CD4-positive, alpha-beta T cell treated with Interleukin-6 for 4 hours (primary cell): ENCODE results near the gene TOPORS.
"Not testable (repeated sequence)": the region's sequence is repeated elsewhere in the genome, so short reads cannot be mapped to it uniquely, and the experiment has no call there.

ENCODE experiments used
- DNase-seq: peaks from one replicate; pipeline ENCODE4 v3.0.0-alpha.2; 2020; ENCODE audit warnings: mixed read lengths

Gene TOPORS

DNA sequence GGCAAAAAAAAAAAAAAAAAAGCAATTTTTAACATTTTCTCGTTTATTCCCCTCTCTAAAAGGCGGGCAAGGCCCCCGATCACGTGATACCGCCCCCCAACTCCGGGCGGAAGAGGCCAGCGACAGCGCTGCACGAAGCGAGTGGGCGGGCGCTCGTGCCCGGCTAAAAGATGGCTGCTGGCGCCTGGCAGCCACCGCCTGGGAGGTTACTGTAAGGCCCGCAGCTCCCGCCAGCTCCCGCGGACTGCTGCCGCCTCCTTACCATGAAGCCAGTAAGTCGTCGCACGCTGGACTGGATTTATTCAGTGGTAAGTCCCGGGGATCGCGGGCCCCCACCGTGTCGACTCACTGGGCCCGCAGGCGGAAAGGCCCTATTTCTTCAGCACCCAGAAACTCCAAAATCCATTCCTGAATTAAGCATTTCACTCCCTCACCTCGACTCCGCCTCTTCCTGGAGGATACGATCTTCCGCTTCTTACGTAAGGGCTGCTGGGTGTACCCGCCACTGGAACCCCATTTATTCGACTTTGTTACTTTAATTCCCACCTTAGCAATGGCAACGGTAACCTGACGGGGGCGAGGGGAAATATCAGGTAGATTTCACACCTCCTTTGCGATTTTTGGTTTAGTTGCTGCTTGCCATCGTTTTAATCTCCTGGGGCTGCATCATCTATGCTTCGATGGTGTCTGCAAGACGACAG is at the start of gene TOPORS, which contains the start of gene SMIM27:
Gene TOPORS, minus strand, starts transcription at position 415 of the 701 bp plus-strand sequence. Its CDS starts 150 bp downstream, at position 265.
Gene SMIM27, plus strand, starts transcription at position 156 of the 701 bp plus-strand sequence. Its CDS starts 108 bp downstream, at position 264.
- peak; percentile 92 for DNase-seq

DNA sequence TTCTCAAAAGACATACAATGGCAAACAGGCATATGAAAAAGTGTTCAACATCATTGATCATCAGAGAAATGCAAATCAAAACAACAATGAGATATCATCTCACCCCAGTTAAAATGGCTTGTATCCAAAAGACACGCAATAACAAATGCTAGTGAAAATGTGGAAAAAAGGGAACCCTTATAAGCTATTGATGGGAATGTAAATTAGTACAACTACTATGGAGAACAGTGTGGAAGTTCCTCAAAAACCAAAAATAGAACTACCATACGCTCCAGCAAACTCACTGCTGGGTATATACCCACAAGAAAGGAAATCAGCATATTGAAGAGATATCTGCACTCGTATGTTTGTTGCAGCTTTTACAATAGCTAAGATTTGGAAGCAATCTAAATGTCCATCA is 46.6 kb upstream of the TOPORS start:
- DNase-seq = not testable (repeated sequence)

DNA sequence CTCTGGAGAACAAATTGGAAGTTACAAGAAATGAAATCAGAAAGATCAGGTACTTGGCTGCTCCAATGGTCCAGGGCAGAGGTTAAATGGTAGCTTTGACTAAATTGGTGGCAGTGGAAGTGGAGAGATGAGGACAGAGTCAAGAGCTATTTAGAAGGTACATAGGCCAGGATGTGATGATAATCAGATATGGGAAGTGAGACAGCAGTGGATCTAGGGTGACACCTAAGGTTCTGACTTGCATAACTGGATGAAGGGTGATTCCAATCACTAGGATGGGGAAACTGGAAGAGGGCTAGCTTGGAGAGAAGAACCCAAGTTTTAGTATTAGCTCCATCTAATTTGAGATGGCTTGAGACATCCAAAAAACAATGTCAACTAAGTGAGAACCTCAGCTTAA is 44.5 kb upstream of the TOPORS start:
- DNase-seq = no peak

DNA sequence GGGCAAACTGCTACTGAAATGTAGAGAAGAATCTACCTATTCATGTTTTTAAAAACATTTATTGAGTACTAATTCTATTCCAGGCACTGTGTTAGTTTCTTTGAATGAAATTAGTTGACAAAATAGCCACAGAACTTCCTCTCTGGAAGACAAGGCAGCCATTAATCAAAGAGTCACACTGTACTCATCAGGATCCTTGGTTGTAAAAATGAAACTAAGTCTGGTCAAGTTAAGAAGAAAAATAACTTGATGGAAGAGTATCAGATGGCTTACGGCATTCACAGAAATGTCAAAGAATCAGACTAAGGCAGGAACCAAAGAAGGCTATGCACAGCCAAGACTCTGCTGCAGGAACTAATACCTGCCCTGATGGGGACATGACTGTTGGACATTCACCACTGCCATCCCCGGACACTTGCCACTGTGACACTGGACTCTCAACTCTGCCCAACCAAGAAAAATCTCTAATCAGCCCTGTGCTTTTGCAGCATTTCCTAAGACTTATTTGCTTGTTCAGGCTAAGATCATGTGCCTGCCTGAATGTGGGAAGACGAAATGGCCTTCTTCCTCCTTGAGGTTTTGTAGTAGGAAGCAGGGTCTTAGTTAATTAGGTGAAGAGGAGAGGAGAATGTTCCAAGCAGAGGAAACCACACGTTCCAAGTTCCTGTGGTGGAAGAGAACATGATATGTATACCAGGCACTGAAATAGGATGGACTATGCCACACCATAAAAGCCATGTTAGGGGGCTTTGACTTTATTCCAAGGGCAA is 43.9 kb upstream of the TOPORS start:
- no peak for DNase-seq

DNA sequence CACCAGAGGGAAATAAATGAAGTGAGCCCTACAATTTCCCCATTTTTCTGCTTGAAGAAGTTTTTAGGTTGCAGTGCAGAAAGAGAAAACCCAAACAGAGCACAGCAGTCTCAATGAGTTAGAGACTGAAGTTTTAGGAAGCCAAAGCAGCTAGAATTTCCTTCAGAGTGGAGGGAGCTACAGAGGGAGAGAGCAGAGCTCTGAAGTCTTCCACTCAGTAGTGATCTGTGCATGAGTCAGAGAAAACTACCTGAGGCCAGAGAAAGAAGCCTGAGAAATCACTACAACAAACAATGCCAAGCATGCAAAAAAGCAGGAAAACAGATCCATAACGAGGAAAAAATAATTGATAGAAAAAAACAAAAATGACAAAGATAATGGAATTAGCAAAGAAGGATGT is 38.5 kb upstream of the TOPORS start:
- DNase-seq = no peak

DNA sequence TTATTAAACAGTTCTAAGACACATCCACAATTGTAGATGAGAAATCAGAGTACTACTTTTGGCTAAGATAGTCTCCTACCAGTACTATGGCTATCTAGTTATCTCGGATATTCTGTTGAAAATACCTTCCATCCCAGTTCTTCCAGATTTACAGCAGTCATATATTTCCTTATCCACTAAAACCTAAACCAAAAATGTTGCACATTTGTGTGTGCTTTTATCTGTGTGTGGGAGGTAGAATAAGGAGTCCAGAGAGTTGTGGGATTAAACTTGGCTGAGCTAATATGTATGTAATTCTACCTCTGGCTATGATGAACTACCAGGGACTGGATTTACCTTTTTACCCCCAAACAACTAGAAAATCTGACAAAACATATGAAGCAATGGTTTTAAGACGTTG is 38.1 kb upstream of the TOPORS start:
- DNase-seq = no peak

DNA sequence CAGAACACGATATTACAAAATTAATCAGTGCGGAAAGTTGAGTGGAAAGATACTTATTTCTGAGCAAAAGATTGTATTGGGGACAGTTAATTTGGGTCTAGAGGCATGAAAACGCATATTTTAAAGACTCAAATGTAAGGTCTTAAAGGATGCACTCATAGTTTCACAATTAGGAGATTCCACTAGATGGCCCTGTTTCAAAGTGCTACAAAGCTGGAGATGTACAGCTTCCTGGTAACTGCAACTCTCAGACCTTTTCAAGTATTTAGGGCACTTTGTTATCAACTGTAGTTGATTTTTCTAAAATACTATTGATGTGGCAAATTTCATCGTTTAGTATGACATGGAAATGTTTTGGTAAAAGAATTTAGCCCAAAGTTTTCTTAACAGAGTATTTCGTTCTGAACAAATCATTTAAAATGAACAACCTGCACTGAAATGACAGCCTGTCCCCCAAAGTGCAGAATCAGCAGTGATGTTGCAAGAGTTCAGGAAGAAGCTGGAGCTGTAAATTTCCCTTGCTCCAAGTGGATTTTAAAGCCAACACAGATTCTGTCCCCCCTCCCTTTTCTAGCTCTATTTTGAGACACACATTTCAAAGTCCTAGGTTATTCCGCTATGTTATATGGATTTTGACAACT is 36.8 kb upstream of the TOPORS start:
- DNase-seq = no peak

DNA sequence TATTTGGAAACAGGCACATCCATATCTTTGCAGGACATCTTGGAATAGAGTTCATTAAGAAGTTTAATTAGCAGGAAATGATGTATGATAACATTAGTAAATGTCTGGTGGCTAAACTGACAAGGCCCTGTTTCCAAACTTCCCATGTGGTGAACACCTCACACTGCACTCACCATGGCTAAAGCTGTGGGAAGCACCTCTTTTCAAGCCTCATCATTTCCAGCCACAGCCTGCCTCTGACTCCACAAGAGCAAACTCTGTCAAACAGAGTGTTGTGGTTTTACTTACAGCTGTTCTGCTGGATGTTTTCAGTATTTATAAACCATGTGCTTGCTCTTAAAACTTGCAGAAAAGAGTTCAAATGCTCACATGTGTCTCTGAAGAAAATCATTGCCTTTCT is 35.5 kb upstream of the TOPORS start:
- no peak for DNase-seq

DNA sequence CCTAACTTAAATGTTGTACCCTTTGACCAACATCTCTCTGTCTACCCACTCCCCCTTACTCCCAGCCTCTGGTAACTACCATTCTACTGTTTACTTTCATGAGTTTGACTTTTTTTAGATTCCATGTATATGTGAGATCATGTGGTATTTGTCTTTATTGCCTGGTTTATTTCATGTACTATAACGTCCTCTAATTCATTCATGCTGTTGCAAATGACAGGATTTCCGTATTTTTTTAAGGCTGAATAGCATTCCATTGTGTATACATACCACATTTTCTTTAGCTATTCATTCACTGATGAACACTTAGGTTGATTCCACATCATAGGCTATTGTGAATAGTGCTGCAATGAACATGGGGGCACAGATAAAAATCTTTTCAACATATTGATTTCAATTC is 32.4 kb upstream of the TOPORS start:
- DNase-seq = no peak

DNA sequence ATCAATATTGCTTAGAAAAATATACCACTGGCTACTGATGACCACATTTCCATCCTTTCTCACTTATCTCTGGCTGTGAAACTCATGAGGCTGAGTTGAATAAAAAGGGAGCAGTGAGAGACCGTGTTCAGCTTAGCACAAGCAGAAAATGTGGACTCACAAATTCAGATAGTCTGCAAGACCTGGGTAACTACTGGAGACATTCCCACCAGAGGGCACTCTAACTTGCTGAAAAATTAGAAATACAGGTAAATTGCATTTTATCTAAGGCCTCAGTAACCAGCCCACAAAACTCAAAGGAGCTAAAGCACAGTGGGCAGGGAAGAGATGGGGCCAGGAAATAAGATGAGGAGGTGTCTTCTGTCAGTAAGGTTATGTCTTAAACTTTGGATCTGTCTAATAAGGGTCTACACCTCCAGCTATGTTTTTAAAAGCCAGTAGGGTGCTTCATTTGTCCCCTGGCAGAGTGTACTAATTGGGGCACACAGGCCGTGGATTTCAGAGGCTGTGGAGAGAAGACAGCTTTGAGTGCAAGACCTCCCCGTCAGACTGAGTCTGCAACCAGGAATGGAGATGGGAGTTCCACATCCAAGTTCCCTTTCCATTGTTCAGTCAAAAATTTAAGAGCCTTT is 29.2 kb upstream of the TOPORS start:
- peak; percentile 41 for DNase-seq

DNA sequence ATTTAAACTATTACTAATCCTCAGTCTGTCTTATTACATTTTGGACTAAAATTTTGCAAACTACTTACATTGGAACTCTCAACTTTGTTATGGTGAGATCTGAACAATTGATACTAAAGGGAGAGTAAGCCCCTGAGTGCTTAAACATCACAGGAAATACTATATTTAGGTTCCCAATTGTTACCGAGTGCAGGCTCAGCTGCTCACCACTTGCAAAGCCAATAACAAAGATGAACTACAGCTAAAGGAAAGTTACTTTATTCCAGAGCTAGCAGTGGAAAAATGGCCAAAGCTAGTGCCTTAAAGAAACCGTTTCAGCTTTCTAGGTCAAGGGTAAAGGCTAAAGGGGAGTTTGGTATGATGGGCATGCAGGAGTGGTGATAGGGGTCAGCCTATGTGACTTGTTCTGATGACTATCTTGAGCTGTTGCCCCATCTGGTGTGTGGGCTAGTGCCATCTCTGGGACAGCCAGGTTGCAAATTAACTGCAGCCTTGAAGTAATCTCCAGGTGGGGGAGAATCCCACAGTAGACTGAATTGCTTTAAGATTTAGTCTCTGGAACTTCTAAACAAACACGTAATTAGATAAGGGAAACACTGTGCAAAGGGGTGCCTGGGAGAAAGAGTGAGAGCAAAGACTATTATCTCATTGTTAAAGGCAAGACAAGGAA is 28.4 kb upstream of the TOPORS start:
- no peak for DNase-seq

DNA sequence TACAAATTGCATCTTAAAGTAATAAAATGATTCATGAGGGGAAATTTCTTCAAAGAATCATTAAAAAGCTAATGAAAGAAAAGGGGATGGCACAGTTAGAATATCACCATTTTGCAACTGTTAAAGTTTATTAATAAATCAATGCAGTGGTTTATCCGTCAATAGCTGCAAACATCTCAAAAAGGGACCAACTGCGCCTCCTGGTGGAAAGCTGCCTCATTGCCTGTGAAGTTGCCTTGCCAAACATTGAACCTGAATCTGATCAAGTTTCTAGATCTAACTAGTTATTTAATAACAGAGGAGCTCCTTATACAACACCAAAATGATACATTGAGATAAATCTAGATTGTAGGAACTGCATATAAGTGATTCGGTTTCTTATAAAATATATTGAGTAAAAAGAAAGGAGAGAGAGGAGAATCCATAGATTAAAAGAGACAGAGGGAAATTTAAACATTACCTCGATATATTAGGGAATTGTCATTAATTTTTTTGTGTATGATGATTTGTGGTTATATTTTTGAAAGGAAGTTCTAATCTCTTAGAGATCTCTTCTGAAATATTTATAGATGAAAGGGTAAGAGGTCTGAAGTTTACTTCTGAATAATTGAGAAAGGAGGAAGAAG is 27.4 kb upstream of the TOPORS start:
- peak; percentile 85 for DNase-seq

DNA sequence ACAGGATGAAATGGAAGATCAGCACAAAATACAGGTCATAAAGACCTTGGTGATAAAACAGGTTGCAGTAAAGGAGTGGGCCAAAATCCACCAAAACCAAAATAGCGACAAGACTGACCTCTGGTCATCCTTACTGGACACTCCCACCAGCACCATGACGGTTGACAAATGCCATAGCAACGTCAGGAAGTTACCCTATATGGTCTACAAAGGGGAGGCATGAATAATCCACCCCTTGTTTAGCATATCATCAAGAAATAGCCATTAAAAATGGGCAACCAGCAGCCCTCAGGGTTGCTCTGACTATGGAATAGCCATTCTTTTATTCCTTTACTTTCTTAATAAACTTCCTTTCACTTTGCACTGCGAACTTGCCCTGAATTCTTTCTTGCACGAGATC is 26.6 kb upstream of the TOPORS start:
- no peak for DNase-seq

DNA sequence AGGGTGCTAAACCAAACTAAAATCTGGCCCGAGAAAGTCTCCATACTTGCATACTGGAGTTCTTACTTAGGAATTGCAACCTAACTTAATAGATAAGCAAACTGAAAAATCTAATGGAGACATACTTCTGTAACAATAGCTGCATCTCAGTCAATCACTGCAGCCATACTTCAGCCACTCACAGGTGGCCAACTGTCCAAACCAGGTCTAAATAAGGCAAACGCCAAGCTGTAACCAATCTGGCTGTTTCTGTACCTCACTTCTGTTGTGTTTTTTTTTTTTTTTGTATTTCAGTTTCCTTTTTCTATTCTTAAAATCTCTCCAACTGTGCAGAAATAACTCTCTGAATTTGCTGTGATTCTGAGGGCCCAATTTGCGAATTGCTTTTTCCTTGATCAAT is 24.9 kb upstream of the TOPORS start:
- no peak for DNase-seq

DNA sequence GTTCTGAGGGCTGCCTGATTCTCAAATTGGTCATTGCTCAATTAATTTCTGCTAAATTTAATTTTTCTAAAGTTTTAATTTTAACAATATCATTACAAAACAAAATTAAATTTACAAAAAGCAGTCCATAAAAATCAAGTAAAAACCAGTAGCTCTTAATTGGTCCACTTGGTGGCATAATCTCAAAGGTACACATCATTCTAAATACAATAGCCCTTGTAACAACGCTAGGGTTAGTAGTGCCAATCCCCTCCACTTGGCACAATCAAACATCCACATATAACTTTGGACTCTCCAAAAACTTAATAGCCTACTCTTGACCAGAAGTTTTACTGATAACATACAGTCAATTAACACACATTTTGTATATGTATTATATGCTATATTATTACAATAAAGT is 22.5 kb upstream of the TOPORS start:
- no peak for DNase-seq

DNA sequence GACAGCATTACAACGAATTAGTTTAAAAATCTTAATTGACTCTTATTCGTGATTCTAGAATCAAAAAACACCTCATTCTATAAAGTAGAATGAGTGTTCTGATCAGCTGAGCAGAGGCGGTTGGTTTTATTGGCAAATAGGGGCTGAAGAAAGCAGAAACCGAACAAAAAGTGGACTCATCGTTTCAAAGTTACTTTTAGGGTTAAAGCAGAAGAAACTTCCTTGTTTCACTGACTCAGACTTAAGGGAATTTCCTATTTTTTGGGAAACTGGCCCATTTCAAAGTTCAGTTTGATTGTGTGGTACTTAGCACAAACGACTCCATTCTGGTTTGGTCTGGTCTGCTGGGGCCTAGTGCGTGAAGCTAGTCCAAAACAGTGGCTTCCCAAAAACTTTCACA is 21.4 kb upstream of the TOPORS start:
- no peak for DNase-seq

DNA sequence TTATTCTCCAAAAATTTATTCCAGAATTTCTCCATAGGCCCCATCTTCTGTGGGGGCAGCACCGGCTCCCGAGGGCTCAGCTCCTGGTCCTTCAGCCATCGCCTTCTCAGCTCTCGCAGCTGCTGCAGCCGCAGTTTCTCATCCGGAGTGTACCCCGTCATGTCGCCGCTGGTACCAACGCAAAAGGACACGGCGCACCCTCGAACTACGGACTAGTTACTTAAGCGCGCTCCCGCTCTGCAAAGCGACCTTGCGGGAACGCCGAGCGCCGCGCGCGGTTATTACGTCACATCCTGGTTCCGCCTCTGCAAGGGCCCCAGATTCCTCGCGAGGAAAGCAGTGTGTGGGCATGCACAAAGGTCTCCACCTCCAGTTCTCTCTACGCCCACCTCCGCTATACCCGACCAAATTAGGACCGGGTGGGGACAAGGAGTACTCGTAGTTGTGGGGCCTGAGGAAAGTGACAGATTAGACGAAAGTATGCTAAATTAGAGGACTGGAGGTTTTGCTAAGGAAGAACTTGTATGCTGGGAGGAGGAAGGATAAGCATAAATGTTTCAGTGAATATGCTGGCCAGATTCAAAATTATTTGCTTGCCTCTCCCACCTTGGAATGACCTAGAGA is 20.6 kb upstream of the TOPORS start, which contains the start of gene NDUFB6:
Gene NDUFB6, minus strand, starts transcription at position 260 of the 624 bp plus-strand sequence. Its CDS starts 99 bp downstream, at position 161.
- DNase-seq = peak; percentile 97

DNA sequence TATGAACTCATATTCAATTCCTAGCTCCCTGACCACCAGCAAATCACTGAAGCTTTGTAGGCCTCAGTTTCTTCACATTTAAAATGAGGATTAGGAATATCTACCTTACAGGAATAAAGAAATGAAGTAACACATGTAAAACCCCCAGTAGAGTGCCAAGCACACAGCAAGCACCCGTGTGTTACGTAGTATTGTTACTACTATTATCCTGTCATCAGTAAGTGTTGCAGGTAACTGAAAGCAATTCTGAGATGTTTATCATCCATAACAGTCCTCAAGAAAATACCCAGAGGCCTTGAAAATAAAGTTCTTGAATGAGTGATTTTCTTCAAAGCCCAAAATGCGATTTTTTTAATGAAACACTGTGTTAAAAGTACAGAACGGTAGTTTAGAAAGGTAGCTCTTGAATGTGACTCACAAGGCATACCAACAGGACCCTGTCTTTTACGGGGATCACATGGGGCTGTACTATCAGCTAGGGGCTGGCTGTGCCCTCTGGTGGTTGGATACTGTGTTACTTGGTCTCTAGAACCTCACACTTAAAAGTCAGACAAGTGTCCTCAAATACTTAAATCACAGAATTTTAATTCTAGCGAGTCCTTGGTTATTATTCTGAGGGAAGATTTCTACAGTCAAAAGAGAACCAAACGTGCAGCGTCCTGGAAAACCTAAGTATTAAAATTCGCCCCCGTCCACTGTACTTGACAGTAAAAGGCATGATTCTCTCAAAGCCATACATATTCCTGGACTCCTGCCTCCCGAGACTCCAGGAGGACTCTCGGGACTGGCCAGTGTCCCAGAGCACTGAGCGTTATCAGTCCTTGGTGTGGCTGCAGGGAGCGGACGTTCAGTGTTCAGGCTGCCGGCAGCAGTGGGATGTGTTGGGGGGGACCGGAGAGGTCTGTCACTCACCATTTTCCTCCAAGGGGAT is 19.8 kb upstream of the TOPORS start:
- DNase-seq = peak; percentile 81

DNA sequence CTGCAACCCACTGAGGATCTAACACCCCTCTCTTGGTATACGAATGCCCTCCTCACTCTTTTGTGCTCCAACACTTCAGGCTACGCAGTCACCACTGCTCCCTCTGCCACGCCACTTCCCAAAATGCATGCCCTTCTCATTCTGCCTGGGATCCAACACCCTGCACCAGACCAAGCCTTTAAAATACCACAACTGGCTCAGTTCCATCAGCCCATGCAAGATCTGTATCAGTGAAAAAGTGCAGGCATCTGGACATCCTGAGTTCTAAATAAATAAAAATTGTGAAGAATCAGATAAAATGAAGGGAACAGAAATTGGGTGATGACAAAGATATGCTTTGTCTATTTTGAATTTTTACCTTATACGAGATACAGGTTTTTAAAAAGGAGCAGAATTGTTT is 17.9 kb upstream of the TOPORS start:
- DNase-seq = no peak

DNA sequence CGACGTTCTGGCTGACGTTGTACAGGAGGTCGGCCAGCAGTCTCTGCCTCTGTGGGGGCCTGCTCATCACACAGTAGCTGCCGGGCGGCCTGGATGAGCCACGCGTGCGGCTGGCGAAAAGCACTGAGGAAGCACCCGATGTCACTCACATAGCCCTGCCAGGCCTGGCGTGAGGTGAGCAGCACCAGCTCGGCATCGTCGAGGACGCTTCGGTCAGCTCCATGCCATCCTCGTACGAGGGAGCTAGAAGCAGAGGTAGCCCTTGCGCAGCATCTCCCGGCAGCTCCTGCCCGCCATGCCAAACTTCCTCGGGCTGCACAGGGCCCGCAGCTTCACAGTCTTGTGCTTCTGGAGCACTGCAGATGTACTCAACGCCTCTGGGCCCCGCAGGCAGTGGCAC is 14.4 kb upstream of the TOPORS start:
- no peak for DNase-seq

DNA sequence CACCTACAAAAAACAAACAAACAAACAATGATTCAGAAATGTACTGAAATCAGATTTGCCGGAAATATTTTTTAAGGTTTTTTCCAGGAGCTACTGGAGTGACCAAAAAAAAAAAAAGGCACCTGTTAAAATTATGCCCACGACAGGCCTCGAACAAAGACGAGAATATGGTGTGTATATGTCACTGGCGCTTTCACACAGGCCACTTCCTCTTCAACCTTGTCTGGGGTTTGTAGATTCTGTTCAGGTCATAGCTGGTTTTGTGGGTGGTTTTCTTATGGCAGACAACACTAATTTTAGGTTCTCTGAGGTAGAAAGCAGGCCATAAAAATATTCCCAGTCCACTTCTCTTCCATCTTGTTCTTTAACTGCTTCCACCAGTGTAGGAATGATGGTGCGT is 13.6 kb upstream of the TOPORS start:
- DNase-seq = no peak
